Gastroesophageal sphincter (tissue), 3 donors: ENCODE measurements around the gene MC1R.

Experiments
- CTCF ChIP-seq, 4 experiments: fragments of 200-600 bp in 2 of 4; fragments of 450-650 bp in 2 of 4; sonication (generic) in 1 of 4; IDR thresholded peaks; one replicate each; pipeline ENCODE4 v1.5.1; 2017 to 2019; ENCODE audit warnings: antibody characterized with exemption in 4 of 4, mild to moderate bottlenecking in 2 of 4, moderate library complexity in 2 of 4
- EP300 ChIP-seq: sonication (generic); formaldehyde crosslinking; IDR thresholded peaks from one replicate; pipeline ENCODE4 v1.6.1; 2017; ENCODE audit warnings: antibody characterized with exemption, mild to moderate bottlenecking
- POLR2A ChIP-seq, 2 donors: fragments of 450-650 bp; IDR thresholded peaks; one replicate each; pipeline ENCODE4 v1.6.1; 2017; ENCODE audit warnings: antibody characterized with exemption in 2 of 2, mild to moderate bottlenecking in 2 of 2, moderate library complexity in 1 of 2

DNA sequence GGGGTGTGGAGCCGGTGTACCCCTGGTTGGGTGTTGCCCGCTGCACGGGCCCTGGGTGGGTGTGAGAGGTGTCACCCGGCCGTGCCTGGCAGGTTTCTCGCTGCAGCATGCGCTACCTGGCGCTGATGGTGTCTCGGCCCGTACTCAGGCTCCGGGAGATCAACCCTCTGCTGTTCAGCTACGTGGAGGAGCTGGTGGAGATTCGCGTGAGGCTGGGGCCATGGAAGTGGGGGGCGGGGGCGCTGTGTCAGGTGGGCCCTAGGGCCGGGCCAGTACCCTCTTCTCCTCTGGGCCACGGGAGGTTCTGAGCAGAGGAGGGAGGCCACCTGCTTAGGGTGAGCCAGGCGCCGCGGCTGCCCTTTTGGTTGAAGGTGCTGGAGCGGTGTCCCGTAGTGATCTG, 43.3 kb downstream of the MC1R start:
- TF ChIP-seq CTCF (IDR thresholded peaks at IDR 0.05) (no peak), POLR2A (IDR thresholded peaks at IDR 0.05) (no peak), EP300 (no peak)
